Gastroesophageal sphincter (tissue), 3 donors: Measurements from ENCODE around the gene TENT4B.

Experiments used
- EP300 ChIP-seq: sonication (generic); formaldehyde crosslinking; IDR thresholded peaks from one replicate; pipeline ENCODE4 v1.6.1; 2017; ENCODE audit warnings: antibody characterized with exemption, mild to moderate bottlenecking
- POLR2A ChIP-seq, 2 donors: fragments of 450-650 bp; IDR thresholded peaks; one replicate each; pipeline ENCODE4 v1.6.1; 2017; ENCODE audit warnings: antibody characterized with exemption in 2 of 2, mild to moderate bottlenecking in 2 of 2, moderate library complexity in 1 of 2
- TF ChIP-seq, protein P1 (sequence below), 4 experiments: fragments of 200-600 bp in 2 of 4; fragments of 450-650 bp in 2 of 4; sonication (generic) in 1 of 4; IDR thresholded peaks; one replicate each; pipeline ENCODE4 v1.5.1; 2017 to 2019; ENCODE audit warnings: antibody characterized with exemption in 4 of 4, mild to moderate bottlenecking in 2 of 4, moderate library complexity in 2 of 4

GRCh38 chr16:50219402-50219975 is 66.4 kb downstream of the TENT4B start:
- TF ChIP-seq POLR2A (IDR thresholded peaks at IDR 0.05) (no peak), EP300 (no peak)
- TF ChIP-seq, protein P1, sequence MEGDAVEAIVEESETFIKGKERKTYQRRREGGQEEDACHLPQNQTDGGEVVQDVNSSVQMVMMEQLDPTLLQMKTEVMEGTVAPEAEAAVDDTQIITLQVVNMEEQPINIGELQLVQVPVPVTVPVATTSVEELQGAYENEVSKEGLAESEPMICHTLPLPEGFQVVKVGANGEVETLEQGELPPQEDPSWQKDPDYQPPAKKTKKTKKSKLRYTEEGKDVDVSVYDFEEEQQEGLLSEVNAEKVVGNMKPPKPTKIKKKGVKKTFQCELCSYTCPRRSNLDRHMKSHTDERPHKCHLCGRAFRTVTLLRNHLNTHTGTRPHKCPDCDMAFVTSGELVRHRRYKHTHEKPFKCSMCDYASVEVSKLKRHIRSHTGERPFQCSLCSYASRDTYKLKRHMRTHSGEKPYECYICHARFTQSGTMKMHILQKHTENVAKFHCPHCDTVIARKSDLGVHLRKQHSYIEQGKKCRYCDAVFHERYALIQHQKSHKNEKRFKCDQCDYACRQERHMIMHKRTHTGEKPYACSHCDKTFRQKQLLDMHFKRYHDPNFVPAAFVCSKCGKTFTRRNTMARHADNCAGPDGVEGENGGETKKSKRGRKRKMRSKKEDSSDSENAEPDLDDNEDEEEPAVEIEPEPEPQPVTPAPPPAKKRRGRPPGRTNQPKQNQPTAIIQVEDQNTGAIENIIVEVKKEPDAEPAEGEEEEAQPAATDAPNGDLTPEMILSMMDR (IDR thresholded peaks at IDR 0.05): no peak
